HL-60 (cell line): Measurements from ENCODE around the gene MYCBP.
"Not testable (repeated sequence)": the region's sequence is repeated elsewhere in the genome, so short reads cannot be mapped to it uniquely, and the experiment has no call there.

Experiments
- DNase-seq, 2 experiments: peaks; one replicate each; pipeline ENCODE4 v3.0.0-alpha.2; 2010 to 2020; ENCODE audit warnings: low read depth in 1 of 2, low spot score in 1 of 2
- H3K27ac ChIP-seq: fragments of 250-450 bp; sonication (Bioruptor Pico); replicated peaks from 2 replicates; pipeline ENCODE4 v1.5.1; 2020; ENCODE audit warnings: mild to moderate bottlenecking, moderate library complexity
- H3K27me3 ChIP-seq: fragments of 250-450 bp; sonication (Bioruptor Pico); 2 replicates; pipeline ENCODE4 v1.5.1; 2021; ENCODE audit warnings: mild to moderate bottlenecking, moderate library complexity; ENCODE audit not compliant: insufficient read depth, poor library complexity, severe bottlenecking
- H3K4me3 ChIP-seq: replicated peaks from 2 replicates; pipeline ENCODE4 v1.5.1; 2011; ENCODE audit warnings: mild to moderate bottlenecking, control low read depth, low read length; ENCODE audit not compliant: insufficient read depth
- GABPA ChIP-seq: IDR thresholded peaks from 2 replicates; pipeline ENCODE4 v1.6.1; 2012; ENCODE audit warnings: low read depth
- POLR2AphosphoS5 ChIP-seq: IDR thresholded peaks from 2 replicates; pipeline ENCODE4 v1.6.1; 2012; ENCODE audit warnings: low read depth
- SPI1 ChIP-seq: IDR thresholded peaks from 2 replicates; pipeline ENCODE4 v1.6.1; 2012; ENCODE audit warnings: low read depth, mild to moderate bottlenecking, borderline replicate concordance
- TF ChIP-seq, protein P1 (sequence below): IDR thresholded peaks from one replicate; pipeline ENCODE4 v1.5.1; 2011; ENCODE audit warnings: low read length, control low read depth, inconsistent platforms; ENCODE audit not compliant: insufficient read depth
- TF ChIP-seq, protein P2 (sequence below): IDR thresholded peaks from 2 replicates; pipeline ENCODE4 v1.6.1; 2012; ENCODE audit warnings: low read depth; ENCODE audit not compliant: insufficient replicate concordance

MYCBP gene

GRCh38 chr1:38839363-38839762, 33.8 kb downstream of the MYCBP start:
- DNase-seq = no peak
- Histone ChIP-seq H3K27ac (no peak overlapping the region), H3K27me3 (no peaks in the 10 kb centered on the region), H3K4me3 (no peak overlapping the region)
- TF ChIP-seq POLR2AphosphoS5 (no peak), GABPA (no peak), SPI1 (no peak)
- TF ChIP-seq, protein P1, sequence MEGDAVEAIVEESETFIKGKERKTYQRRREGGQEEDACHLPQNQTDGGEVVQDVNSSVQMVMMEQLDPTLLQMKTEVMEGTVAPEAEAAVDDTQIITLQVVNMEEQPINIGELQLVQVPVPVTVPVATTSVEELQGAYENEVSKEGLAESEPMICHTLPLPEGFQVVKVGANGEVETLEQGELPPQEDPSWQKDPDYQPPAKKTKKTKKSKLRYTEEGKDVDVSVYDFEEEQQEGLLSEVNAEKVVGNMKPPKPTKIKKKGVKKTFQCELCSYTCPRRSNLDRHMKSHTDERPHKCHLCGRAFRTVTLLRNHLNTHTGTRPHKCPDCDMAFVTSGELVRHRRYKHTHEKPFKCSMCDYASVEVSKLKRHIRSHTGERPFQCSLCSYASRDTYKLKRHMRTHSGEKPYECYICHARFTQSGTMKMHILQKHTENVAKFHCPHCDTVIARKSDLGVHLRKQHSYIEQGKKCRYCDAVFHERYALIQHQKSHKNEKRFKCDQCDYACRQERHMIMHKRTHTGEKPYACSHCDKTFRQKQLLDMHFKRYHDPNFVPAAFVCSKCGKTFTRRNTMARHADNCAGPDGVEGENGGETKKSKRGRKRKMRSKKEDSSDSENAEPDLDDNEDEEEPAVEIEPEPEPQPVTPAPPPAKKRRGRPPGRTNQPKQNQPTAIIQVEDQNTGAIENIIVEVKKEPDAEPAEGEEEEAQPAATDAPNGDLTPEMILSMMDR = no peak
- TF ChIP-seq, protein P2, sequence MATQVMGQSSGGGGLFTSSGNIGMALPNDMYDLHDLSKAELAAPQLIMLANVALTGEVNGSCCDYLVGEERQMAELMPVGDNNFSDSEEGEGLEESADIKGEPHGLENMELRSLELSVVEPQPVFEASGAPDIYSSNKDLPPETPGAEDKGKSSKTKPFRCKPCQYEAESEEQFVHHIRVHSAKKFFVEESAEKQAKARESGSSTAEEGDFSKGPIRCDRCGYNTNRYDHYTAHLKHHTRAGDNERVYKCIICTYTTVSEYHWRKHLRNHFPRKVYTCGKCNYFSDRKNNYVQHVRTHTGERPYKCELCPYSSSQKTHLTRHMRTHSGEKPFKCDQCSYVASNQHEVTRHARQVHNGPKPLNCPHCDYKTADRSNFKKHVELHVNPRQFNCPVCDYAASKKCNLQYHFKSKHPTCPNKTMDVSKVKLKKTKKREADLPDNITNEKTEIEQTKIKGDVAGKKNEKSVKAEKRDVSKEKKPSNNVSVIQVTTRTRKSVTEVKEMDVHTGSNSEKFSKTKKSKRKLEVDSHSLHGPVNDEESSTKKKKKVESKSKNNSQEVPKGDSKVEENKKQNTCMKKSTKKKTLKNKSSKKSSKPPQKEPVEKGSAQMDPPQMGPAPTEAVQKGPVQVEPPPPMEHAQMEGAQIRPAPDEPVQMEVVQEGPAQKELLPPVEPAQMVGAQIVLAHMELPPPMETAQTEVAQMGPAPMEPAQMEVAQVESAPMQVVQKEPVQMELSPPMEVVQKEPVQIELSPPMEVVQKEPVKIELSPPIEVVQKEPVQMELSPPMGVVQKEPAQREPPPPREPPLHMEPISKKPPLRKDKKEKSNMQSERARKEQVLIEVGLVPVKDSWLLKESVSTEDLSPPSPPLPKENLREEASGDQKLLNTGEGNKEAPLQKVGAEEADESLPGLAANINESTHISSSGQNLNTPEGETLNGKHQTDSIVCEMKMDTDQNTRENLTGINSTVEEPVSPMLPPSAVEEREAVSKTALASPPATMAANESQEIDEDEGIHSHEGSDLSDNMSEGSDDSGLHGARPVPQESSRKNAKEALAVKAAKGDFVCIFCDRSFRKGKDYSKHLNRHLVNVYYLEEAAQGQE = no peak

GRCh38 chr1:38836316-38836715, 36.8 kb downstream of the MYCBP start:
- peak in 1 of 2 experiments; percentile 86 for DNase-seq
- H3K27ac ChIP-seq = peak overlapping the region; percentile 95
- H3K4me3 ChIP-seq, H3K27me3 ChIP-seq: not testable (repeated sequence)

GRCh38 chr1:38834937-38835827, 38.0 kb downstream of the MYCBP start:
- DNase-seq = peak; percentile 82 to 87
- H3K27ac ChIP-seq = peak overlapping the region; percentile 95
- H3K4me3 ChIP-seq = no peak overlapping the region
- TF ChIP-seq GABPA = no peak
- TF ChIP-seq, protein P1 = peak; percentile 64
- H3K27me3 ChIP-seq = no peaks in the 10 kb centered on the region

- no peaks in the 10 kb centered on the region for H3K27me3 ChIP-seq
- TF ChIP-seq, protein P1 = no peak
- TF ChIP-seq SPI1 = peak; percentile 96
- no peak overlapping the region for H3K4me3 ChIP-seq
These were observed 38.8 kb downstream of the MYCBP start for GRCh38 chr1:38834221-38834782.

DNA sequence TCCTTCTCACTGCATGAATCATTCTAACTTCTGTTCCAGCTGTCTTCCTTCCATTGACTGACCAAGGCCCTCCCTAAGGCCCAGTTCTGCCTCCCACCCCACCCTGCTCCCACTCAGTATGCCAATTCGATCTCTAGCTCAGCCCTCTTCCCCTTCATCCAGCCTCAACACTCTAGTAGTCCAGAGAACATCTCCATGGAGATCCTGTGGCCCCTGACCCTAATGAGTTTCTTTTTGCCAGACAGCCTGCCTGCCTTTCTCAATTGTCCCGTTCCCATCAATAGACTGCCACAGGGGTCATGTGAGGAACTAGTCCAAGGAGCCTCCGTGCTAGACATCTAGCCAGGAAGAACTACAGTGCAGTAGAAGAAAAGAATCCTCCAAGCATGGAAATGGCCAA, 40.0 kb downstream of the MYCBP start:
- peak in 1 of 2 experiments; percentile 39 for DNase-seq

More at GRCh38 chr1:38834221-38834782, 38.8 kb downstream of the MYCBP start:
- DNase-seq = peak; percentile 52 to 77
- peak overlapping the region; percentile 95 for H3K27ac ChIP-seq

More for the DNA sequence above, 40.0 kb downstream of the MYCBP start:
- no peak for TF ChIP-seq POLR2AphosphoS5
- TF ChIP-seq, protein P2 = no peak
- TF ChIP-seq, protein P1 = no peak
- no peak for TF ChIP-seq SPI1
- TF ChIP-seq GABPA = no peak
- Histone ChIP-seq H3K4me3 (no peak overlapping the region), H3K27ac (peak overlapping the region; percentile 95), H3K27me3 (no peaks in the 10 kb centered on the region)
